OCI-M1 (cell line): ENCODE data around the gene CCDC121.

ENCODE experiments used
- DNase-seq: peaks from one replicate; lab custom pipeline; 2025; lab: John Stamatoyannopoulos, UW

The CCDC121 gene, protein sequence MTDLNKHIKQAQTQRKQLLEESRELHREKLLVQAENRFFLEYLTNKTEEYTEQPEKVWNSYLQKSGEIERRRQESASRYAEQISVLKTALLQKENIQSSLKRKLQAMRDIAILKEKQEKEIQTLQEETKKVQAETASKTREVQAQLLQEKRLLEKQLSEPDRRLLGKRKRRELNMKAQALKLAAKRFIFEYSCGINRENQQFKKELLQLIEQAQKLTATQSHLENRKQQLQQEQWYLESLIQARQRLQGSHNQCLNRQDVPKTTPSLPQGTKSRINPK

DNA sequence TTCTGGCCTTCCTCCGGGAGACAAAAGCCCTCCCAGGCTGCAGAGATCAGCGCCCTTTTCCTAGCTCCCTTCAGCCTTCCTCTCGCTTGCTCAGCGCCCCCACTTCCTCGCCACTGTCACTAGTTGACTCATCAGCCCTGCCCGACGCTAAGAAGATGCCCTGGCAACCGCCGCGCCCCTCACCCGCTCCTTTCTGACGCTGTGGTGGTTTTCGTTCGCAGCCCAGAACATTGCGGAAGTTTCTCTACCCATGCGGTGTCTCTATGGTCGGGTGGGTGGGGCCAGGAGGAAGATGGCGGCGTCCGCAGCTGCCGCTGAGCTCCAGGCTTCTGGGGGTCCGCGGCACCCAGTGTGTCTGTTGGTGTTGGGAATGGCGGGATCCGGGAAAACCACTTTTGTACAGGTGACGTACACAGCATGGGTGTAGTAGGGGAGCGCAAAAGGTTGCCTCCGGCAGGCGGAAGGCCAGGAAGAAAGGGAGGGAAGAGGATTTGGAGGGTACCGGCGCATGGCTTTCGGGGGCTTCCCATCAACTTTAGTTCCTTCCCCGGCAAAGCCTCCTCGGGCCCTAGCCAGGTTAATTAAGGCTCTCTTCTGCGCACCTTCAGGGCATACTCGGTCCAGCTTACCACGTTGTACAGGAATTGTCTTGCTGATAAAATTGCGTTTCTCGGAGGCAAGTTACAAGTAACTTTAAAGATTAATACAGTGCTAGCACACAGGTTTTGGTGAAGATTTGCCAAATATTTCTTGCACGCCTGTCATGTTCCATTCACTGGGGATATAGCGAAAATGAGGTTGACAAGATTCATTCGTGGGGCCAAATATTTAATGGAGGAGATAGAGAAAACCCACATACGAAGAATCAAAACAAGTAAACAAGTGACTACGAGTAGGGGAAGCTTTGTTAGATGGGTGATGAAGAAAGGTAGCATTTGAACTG lies at the start of gene CCDC121, which contains the start of gene GPN1:
TSS of gene CCDC121 (minus strand) at position 246 of the 943 bp plus-strand sequence. CDS start 1,213 bp downstream, outside the sequence.
TSS of gene GPN1 (plus strand) at position 284 of the 943 bp plus-strand sequence. CDS start at position 293, 9 bp downstream.
- peak; percentile 95 for DNase-seq

DNA sequence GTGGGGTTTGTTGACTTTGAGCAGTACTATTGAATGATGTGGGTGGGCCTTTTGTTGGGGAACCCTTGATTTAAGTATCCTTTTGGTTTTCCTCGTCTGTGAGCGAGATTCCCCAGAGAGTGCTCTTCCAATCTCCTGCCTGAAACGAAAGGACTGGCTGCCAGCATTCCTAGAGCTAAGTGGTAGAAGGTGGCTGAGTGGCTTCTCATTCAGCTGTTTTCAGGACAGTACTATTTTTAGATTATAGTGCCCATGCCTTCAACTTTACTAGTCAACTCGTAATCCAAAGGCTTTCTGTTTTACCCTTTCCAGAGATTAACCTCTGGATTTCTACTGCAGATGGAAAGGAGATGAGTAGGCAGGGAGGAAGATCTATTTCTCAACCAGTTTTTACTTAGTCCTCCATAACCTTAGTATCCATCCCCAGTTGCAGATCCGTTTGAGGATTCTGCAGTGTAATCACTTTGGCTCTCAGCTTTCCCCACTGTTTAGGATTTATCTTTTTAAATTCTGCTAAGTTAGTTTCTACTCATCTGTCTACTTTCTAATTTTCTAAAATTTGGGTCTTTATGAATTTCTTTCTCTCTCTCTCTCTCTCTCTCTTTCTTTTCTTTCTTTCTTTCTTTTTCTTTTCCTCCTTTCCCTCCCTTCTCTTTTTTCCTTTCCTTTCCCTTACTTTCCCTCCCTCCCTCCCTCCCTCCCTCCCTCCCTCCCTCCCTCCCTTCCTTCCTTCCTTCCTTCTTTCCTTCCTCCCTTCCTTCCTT lies 44.1 kb upstream of the CCDC121 start:
- no peak for DNase-seq

DNA sequence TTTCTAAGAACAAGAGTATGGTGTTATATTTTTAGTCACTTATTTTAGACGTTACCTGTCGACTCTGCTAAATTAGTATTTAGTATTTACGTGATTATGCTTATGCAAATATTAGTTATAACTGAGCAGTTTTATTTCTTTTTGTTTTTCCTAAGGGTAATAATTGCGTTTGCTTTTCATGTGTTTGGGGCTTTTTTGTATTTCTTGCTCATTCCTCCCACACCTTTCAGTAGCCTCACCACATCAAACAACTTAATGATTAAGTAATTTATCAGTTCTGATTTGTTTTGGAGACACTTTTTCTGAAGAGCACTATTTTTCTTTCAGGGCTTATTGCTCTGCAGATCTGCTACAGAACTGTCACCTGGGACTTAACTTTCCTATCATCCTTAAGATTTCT lies 42.4 kb upstream of the CCDC121 start:
- DNase-seq, result no peak

DNA sequence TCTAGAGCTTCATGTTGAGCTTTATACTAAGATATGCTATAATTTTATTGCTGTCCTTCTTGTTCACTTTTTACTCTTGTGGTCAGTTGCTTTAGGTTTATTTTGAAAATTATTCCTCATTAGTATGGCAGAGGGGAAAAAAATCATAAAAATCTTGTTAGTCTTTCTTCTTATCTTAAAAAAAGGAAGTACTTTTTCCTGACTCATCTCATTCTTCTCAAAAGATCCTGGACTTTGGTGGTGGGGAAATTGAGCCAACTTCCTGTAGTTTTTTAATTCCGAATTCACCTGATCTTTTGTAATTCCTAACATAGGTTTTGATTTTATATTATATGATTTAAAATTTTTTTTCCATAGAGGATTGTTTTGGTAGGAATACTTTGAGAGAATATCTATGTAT lies 38.6 kb upstream of the CCDC121 start:
- peak; percentile 72 for DNase-seq

DNA sequence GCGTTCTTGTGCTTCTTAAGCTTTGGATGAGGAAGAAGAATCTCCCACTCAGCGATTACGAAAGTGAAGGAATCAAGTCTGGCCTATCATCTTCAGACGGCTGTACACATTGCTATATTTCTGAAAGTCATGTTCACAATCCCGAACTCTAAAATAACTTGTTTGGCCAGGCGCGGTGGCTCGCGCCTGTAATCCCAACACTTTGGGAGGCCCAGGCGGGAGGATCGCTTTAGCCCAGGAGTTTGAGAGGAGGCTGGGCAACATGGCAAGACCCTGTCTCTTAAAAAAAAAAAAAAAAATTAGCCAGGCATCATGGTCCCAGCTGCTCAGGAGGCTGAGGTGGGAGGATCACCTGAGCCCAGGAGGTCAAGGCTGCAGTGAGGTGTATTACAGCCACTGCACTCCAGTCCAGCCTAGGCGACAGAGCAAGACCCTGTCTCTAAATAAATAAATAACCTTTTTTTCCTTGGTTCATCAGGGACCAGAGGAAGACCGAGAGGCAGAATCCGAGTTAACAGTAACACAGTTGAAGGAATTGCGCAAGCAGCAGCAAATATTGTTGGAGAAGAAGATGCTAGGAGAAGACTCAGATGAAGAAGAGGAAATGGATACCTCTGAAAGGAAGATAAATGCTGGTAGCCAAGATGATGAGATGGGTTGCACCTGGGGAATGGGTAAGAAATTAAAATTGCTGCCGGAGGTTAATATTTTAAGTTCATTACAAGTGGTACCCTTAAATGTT lies 36.0 kb upstream of the CCDC121 start:
- peak; percentile 29 for DNase-seq

DNA sequence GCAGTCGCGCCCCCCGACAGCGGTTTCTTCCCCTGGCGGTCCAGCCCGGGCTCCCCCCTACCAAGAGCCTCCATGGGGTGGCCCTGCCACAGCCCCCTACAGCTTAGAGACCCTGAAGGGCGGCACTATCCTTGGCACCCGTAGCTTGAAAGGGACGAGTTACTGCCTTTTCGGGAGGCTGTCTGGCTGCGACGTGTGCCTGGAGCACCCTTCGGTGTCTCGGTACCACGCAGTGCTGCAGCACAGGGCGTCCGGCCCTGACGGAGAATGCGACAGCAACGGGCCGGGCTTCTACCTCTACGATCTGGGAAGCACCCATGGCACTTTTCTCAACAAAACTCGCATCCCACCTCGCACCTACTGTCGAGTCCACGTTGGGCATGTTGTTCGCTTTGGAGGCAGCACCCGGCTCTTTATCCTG lies 35.4 kb upstream of the CCDC121 start:
- DNase-seq, result peak; percentile 38

DNA sequence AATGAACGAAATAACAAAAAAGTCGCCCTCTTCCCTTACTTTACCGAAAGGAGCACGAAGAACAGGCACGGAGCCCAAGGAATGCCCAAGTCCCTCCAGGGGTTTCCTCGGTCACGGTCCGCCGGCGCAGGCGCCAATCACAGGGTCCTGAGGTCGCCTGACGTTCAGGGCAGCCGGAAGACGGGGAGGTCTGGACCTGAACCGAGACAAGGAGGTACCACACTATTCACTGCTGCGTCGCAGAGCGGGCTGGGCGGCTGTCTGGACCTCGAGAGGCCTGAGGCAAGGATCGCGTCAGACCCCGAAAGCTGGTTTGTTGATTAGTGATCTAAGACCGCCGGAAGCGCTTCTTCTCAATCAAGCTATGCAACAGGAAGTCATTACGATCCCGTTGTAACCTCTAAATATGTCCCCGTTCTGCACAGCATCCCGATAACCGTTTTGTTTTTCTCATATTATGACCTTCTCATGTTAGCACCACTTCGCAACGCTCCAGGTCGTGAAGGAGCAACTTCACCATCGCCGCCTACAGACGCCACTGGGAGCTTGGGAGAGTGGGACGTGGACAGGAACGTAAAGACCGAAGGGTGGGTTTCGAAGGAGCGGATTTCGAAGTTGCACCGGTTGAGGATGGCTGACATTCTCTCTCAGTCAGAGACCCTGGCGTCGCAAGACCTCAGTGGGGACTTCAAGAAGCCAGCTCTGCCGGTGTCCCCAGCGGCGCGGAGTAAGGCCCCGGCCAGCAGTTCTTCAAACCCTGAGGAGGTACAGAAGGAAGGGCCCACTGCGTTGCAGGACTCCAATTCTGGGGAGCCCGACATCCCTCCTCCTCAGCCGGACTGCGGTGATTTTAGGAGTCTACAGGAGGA lies 34.7 kb upstream of the CCDC121 start, which contains the start of the genes SLC4A1AP and SUPT7L:
TSS of gene SLC4A1AP (plus strand) at position 605 of the 869 bp plus-strand sequence. CDS start at position 631, 26 bp downstream.
TSS of gene SUPT7L (minus strand) at position 330 of the 869 bp plus-strand sequence. CDS start 1,422 bp downstream, outside the sequence.
- DNase-seq, result peak; percentile 89

DNA sequence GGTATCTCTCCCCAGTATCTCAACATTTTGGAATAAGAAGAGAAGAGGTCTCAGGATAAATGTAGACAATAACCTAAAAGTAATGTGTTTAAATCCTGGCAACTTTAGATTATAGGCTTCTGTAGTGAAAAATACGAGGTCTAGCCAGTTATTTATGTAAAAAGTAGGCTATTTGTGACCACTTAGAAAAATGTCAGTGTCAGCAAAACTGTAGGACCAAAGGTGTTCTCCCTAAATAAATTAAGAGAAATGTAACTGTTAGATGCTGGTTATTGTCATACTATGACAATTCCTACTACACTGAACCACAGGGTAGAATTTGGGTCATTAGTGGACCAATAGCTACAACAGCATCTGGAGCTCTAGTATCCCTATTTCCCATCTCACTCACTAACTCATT lies 32.6 kb upstream of the CCDC121 start:
- DNase-seq, result no peak

DNA sequence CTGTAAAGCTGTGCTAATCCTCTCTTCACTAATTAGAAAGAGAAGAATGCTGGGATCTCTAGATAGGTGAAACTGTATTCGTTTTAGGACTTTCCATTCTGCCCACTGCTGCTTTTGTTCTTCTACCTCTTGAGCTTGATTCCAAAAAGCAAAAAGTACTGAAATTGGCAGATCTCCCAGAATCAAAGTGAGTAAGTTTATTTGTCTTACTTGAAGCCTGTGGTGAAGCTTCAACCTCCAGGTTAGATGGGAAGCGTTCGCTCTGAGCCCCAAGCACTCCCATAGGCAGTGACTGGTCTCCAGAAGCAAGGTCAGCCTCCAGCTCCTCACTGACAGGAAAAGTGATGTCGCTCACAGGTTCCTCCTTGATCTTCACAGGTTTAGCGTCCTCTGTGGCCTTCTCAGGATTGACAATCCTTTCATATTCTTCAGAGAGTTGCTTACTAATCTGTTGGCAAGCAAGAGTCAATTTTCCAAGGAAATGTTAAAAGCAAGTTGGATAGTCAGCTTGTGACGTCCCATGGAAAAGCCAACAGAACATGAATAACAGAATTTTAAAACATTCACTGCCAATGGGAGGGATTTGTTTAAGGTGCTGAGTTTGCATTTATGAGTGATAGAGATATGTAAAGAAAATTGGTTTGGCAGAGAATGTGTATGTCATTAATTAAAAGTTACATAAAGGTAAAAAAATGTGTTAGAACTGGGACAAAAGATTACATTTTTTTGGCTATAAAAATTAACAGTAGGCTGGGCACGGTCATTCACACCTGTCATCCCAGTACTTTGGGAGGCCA lies 26.5 kb upstream of the CCDC121 start:
- no peak for DNase-seq

DNA sequence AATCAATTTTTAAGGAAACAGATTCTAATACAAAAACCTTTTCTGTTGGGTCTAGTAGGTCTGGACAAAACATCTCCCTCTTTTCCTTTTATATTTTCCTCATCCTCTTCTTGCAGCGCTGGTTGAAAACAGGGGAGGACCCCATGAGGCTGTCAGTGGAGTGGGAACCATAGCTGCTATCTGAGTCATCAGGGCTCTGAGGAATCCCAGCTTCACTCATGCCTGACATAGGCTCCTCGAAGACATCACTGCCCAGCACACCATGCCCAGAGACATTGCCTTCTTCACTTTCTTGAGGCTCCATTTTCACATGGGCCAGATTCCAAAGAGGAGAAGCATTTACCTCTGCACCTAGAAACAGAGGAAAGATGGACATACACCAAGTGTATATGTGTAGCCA lies 24.6 kb upstream of the CCDC121 start:
- no peak for DNase-seq

DNA sequence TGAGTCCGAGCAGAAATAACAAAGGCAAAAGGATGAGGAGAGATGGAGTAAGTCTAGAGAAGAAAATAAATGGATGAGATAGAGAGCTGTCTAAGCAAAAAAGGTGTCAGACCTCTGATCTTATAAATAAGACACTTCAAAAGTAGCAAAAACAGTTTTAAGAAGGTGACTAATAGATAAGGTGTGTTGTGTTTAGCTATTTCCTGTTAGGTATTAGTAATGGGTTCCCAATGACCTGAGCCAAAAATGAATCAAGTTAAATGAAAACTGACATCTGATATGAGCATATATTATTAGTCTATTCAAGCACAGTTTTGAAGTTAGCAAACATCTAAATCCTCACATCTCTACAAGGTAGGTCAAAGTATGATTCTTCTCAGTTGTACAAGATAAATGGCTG lies 24.0 kb upstream of the CCDC121 start:
- no peak for DNase-seq

DNA sequence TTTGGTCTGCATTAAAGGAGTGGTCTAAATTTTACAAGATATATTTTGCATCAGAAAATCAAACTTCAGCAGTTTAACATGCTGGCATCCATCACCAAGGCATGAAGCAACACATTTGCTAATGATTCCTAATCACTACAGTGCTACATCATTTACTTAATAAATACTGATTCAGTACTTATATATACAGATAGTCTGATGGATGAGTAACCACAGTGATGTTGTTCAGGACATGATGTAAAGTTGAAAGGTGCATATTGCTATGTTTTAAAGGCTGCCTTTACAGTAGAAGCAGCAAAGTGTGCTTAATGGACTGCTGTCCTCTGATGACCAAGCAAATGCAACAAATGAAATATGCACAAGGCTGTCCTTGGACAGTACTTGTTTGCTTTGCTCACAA lies 23.5 kb upstream of the CCDC121 start:
- DNase-seq, result no peak

DNA sequence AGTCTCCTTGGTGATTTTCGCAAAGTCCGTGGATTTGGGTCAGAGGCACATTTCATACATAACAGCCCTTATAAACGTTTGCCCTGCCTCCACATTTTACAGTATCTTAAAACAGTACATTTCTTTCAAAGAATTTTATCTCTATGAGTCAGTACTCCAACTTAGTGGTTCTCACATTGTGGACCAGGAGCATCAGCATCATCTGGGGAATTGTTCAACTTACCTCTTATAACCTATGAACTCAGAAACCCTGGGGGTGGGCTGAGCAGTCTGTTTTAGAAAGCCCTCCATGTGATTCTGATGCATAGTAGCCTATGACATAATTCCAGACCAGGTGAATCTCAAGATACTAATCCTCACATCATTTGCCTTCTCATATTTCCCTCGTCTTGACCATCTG lies 22.2 kb upstream of the CCDC121 start:
- DNase-seq, result no peak

DNA sequence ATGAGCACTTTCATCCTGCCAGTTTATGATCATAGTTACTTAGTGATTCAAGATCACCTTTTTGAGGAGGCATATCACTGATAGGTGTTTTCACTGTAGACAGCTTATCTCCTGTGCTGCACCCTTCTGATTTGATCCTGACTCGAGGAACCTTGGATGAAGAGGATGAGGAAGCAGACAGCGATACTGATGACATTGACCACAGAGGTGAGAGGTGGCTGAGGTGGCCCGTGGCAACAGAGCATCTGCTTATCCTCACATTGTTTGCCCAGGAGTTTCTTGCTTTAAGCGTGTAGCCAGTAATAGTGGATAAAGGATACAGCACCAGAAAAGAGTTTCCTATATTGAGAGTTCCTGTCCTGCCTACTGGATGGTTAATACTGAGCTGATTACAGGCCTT lies 18.9 kb upstream of the CCDC121 start:
- DNase-seq, result no peak

DNA sequence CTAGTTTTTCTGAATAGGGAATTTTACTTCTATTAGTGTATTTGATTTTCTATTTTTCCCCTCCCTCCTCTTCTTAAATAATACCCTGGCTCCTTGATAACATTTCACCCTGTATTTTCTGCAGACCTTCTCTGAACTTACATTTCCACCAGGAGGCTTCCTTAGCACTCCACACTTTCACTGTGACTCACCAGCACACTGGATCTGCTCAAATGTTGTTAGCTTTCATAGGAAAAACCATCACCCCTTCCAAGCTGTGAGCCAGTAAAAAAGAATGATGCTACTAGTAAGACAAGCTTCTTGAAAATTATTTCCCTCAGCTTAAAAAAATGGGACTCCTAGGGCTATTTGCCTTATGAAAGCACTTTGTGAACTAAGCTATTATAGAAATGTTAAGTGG lies 18.5 kb upstream of the CCDC121 start:
- no peak for DNase-seq

DNA sequence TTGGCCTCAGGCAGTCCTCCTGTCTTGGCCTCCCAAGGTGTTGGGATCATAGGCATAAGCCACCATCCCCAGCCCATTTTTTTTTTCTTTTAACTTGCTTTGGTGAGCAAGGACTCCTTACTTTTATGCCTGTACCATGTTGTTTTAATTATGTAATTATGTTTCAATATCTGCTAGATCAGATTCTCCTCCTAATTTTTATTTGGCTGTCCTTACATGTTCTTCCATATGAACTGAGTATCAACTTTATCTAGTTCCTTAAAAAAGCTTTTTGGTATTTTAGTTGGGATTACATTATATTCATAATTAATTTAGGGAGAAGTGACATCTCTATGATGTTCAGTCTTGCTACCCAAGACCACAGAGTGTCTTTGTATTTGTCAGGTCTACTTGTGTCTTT lies 16.4 kb upstream of the CCDC121 start:
- DNase-seq, result no peak

DNA sequence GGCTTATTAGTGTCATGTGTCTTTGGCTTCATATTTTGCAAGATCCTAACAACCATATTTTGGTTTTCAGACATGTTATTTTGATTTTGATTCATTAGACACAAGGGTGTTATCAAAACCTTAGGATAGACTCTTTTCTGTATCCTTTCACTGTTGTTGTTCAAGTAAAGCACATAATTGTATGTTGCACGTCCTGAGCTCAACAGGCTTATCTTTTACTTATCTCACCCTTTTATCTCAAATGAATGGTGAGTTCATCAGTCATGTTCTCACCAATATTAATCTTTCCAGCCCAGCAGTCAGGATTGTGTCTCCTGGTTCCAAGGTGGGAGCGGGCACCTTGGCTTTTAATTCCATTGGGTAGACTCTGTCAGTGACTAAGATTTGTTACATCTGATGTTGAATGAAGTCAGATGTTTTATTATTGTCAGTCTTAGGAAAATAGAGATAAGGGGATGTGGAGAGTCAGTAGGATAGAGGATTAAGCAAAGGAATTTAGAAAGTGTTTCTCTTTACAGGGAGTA lies 12.0 kb upstream of the CCDC121 start:
- DNase-seq, result no peak

DNA sequence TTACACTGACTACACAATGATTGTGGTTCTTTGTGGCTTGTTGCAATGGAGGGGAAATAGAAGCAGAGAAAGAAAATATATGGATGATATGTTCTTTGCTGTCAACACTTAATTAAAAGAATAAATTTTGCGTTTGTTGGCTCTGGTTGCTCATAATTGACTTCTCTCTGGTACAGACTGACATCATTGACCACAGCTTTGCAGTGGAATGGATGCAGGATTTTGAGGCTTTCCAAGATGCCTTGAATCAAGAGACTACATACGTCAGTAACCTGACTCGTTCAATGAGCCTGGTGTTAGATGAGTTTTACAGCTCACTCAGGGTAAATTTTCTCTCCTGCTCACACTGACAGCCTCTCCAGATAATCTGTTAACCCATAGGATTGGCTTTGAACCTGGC lies 9.9 kb upstream of the CCDC121 start:
- DNase-seq, result no peak

DNA sequence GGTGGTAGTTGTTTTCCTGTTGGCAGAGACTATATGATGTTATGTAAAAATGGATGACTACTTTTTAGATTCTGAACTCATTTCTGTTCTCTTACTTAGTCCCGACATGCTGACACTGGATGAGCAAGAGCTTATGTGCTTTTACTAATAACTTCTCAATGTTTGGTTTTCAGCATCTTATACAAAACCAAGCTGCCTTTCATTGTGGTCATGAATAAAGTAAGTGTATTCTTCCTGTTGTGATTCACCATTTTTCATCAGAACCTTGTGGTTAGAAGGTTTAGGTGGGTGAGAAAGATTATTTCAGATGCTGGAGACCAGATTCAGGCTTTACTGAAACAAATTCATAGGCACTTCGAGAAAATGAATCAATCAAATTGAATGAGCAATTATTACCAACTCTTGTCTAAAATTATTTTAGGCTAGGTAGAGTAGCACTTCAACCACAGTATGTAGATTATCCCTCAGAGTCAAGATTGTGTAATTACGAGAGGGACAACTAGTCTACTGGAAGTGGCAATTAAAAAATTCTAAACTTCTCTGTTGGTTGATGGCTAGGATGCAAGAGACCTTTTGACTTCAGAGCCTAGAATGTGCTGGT lies 9.3 kb upstream of the CCDC121 start:
- DNase-seq, result no peak
